Activated naive CD4-positive, alpha-beta T cell treated with anti-CD3 and anti-CD28 coated beads, Interleukin-2, amount 10 ng/mL, durations not matched to agents 7 days and 5 days (primary cell): ENCODE data around the gene SHISA9.

Source experiments
- CTCF ChIA-PET: fragments of 350-600 bp; sonication (Branson Sonifier 250); formaldehyde crosslinking; loops from one replicate; lab custom pipeline; 2021; ENCODE audit warnings: antibody characterized with exemption; lab: Charles Lee
- DNase-seq: peaks from one replicate; pipeline ENCODE4 v3.0.0-alpha.2; 2020
- H3K27ac Mint-ChIP-seq: one replicate; pipeline ENCODE4 v1.8.0; 2021; ENCODE audit warnings: mild to moderate bottlenecking, moderate library complexity, mixed read lengths
- H3K27me3 Mint-ChIP-seq: one replicate; pipeline ENCODE4 v1.8.0; 2021; ENCODE audit warnings: mild to moderate bottlenecking, mixed read lengths
- H3K36me3 Mint-ChIP-seq: one replicate; pipeline ENCODE4 v1.8.0; 2021; ENCODE audit warnings: mixed read lengths
- H3K4me1 Mint-ChIP-seq: one replicate; pipeline ENCODE4 v1.8.0; 2021; ENCODE audit warnings: mixed read lengths
- H3K4me3 Mint-ChIP-seq: one replicate; pipeline ENCODE4 v1.8.0; 2021; ENCODE audit warnings: mild to moderate bottlenecking, moderate library complexity, mixed read lengths
- H3K9me3 Mint-ChIP-seq: one replicate; pipeline ENCODE4 v1.8.0; 2021; ENCODE audit warnings: mixed read lengths

SHISA9 gene

GRCh38 chr16:13158427-13158826, 257.0 kb downstream of the SHISA9 start:
- Mint-ChIP-seq H3K4me1 (no peaks in the 10 kb centered on the region), H3K4me3 (no peak overlapping the region), H3K36me3 (no peaks in the 10 kb centered on the region), H3K27ac (no peak overlapping the region), H3K9me3 (peaks cover 2% of the 10 kb centered on the region), H3K27me3 (no peaks in the 10 kb centered on the region)
- CTCF ChIA-PET, result no interaction called here
- no peak for DNase-seq

- Mint-ChIP-seq H3K36me3 (no peaks in the 10 kb centered on the region), H3K4me1 (no peaks in the 10 kb centered on the region), H3K4me3 (no peak overlapping the region), H3K27me3 (no peaks in the 10 kb centered on the region), H3K27ac (no peak overlapping the region), H3K9me3 (peaks cover 19% of the 10 kb centered on the region)
- DNase-seq, result no peak
- CTCF ChIA-PET, result no interaction called here
These were observed 263.6 kb downstream of the SHISA9 start for GRCh38 chr16:13165024-13165423.

GRCh38 chr16:13168091-13168572, 266.7 kb downstream of the SHISA9 start:
- Mint-ChIP-seq H3K27me3 (no peaks in the 10 kb centered on the region), H3K36me3 (no peaks in the 10 kb centered on the region), H3K27ac (no peak overlapping the region), H3K4me1 (no peaks in the 10 kb centered on the region), H3K4me3 (no peak overlapping the region), H3K9me3 (peaks cover 20% of the 10 kb centered on the region)
- CTCF ChIA-PET, result no interaction called here
- DNase-seq, result no peak

GRCh38 chr16:13171313-13171712, 269.9 kb downstream of the SHISA9 start:
- no peak overlapping the region for H3K27ac Mint-ChIP-seq
- H3K36me3 Mint-ChIP-seq, result no peaks in the 10 kb centered on the region
- no peak for DNase-seq
- CTCF ChIA-PET, result no interaction called here
- no peaks in the 10 kb centered on the region for H3K27me3 Mint-ChIP-seq
- H3K4me3 Mint-ChIP-seq, result no peak overlapping the region
- H3K9me3 Mint-ChIP-seq, result peaks cover 17% of the 10 kb centered on the region
- H3K4me1 Mint-ChIP-seq, result no peaks in the 10 kb centered on the region

- no peaks in the 10 kb centered on the region for H3K36me3 Mint-ChIP-seq
- H3K4me3 Mint-ChIP-seq, result no peak overlapping the region
- no peaks in the 10 kb centered on the region for H3K4me1 Mint-ChIP-seq
- peaks cover 4% of the 10 kb centered on the region for H3K9me3 Mint-ChIP-seq
- CTCF ChIA-PET, result no interaction called here
- no peak for DNase-seq
- no peaks in the 10 kb centered on the region for H3K27me3 Mint-ChIP-seq
- no peak overlapping the region for H3K27ac Mint-ChIP-seq
These were observed 275.3 kb downstream of the SHISA9 start for GRCh38 chr16:13176711-13177110.

GRCh38 chr16:13178318-13178717, 276.9 kb downstream of the SHISA9 start:
- DNase-seq, result no peak
- no peaks in the 10 kb centered on the region for H3K4me1 Mint-ChIP-seq
- no peaks in the 10 kb centered on the region for H3K36me3 Mint-ChIP-seq
- CTCF ChIA-PET, result interaction anchor here (0.7 kb wide), 1 partner anchor 1287 kb away, joined by 3 read pairs; no protein-coding TSS in a partner anchor
- H3K27me3 Mint-ChIP-seq, result no peaks in the 10 kb centered on the region
- no peak overlapping the region for H3K27ac Mint-ChIP-seq
- H3K4me3 Mint-ChIP-seq, result no peak overlapping the region
- H3K9me3 Mint-ChIP-seq, result peaks cover 3% of the 10 kb centered on the region

GRCh38 chr16:13181432-13181831, 280.0 kb downstream of the SHISA9 start:
- H3K4me3 Mint-ChIP-seq, result no peak overlapping the region
- H3K36me3 Mint-ChIP-seq, result no peaks in the 10 kb centered on the region
- H3K9me3 Mint-ChIP-seq, result no peaks in the 10 kb centered on the region
- H3K27ac Mint-ChIP-seq, result no peak overlapping the region
- no peaks in the 10 kb centered on the region for H3K4me1 Mint-ChIP-seq
- no peak for DNase-seq
- CTCF ChIA-PET, result no interaction called here
- H3K27me3 Mint-ChIP-seq, result no peaks in the 10 kb centered on the region

GRCh38 chr16:13186813-13187212, 285.4 kb downstream of the SHISA9 start:
- peaks cover 2% of the 10 kb centered on the region for H3K9me3 Mint-ChIP-seq
- H3K36me3 Mint-ChIP-seq, result no peaks in the 10 kb centered on the region
- H3K27ac Mint-ChIP-seq, result no peak overlapping the region
- DNase-seq, result no peak
- H3K27me3 Mint-ChIP-seq, result no peaks in the 10 kb centered on the region
- no peak overlapping the region for H3K4me3 Mint-ChIP-seq
- CTCF ChIA-PET, result no interaction called here
- no peaks in the 10 kb centered on the region for H3K4me1 Mint-ChIP-seq

GRCh38 chr16:13189250-13189649, 287.9 kb downstream of the SHISA9 start:
- no peak for DNase-seq
- CTCF ChIA-PET, result no interaction called here
- Mint-ChIP-seq H3K27me3 (no peaks in the 10 kb centered on the region), H3K4me1 (no peaks in the 10 kb centered on the region), H3K36me3 (no peaks in the 10 kb centered on the region), H3K9me3 (peaks cover 4% of the 10 kb centered on the region), H3K4me3 (no peak overlapping the region), H3K27ac (no peak overlapping the region)

- H3K36me3 Mint-ChIP-seq, result no peaks in the 10 kb centered on the region
- DNase-seq, result no peak
- no peak overlapping the region for H3K4me3 Mint-ChIP-seq
- H3K4me1 Mint-ChIP-seq, result no peaks in the 10 kb centered on the region
- peaks cover 5% of the 10 kb centered on the region for H3K9me3 Mint-ChIP-seq
- CTCF ChIA-PET, result interaction anchor here (0.9 kb wide), 1 partner anchor 30 kb away, joined by 3 read pairs; no protein-coding TSS in a partner anchor
- no peak overlapping the region for H3K27ac Mint-ChIP-seq
- H3K27me3 Mint-ChIP-seq, result no peaks in the 10 kb centered on the region
These were observed 292.3 kb downstream of the SHISA9 start for GRCh38 chr16:13193721-13194120.

- H3K4me3 Mint-ChIP-seq, result no peak overlapping the region
- H3K27ac Mint-ChIP-seq, result no peak overlapping the region
- no peaks in the 10 kb centered on the region for H3K4me1 Mint-ChIP-seq
- H3K9me3 Mint-ChIP-seq, result peaks cover 5% of the 10 kb centered on the region
- DNase-seq, result no peak
- CTCF ChIA-PET, result no interaction called here
- no peaks in the 10 kb centered on the region for H3K27me3 Mint-ChIP-seq
- H3K36me3 Mint-ChIP-seq, result no peaks in the 10 kb centered on the region
These were observed 293.4 kb downstream of the SHISA9 start for GRCh38 chr16:13194766-13195165.

GRCh38 chr16:13203725-13204124, 302.3 kb downstream of the SHISA9 start:
- H3K36me3 Mint-ChIP-seq, result no peaks in the 10 kb centered on the region
- no peaks in the 10 kb centered on the region for H3K4me1 Mint-ChIP-seq
- no peaks in the 10 kb centered on the region for H3K9me3 Mint-ChIP-seq
- H3K4me3 Mint-ChIP-seq, result no peak overlapping the region
- no peaks in the 10 kb centered on the region for H3K27me3 Mint-ChIP-seq
- no peak overlapping the region for H3K27ac Mint-ChIP-seq
- CTCF ChIA-PET, result no interaction called here
- no peak for DNase-seq

GRCh38 chr16:13205352-13205751, 304.0 kb downstream of the SHISA9 start:
- Mint-ChIP-seq H3K27ac (no peak overlapping the region), H3K4me3 (no peak overlapping the region), H3K27me3 (no peaks in the 10 kb centered on the region), H3K4me1 (no peaks in the 10 kb centered on the region), H3K9me3 (no peaks in the 10 kb centered on the region), H3K36me3 (no peaks in the 10 kb centered on the region)
- no peak for DNase-seq
- CTCF ChIA-PET, result no interaction called here

GRCh38 chr16:13206606-13207005, 305.2 kb downstream of the SHISA9 start:
- no peak for DNase-seq
- Mint-ChIP-seq H3K27ac (no peak overlapping the region), H3K36me3 (no peaks in the 10 kb centered on the region), H3K27me3 (no peaks in the 10 kb centered on the region), H3K9me3 (no peaks in the 10 kb centered on the region), H3K4me1 (no peaks in the 10 kb centered on the region), H3K4me3 (no peak overlapping the region)
- CTCF ChIA-PET, result no interaction called here

GRCh38 chr16:13207151-13207550, 305.8 kb downstream of the SHISA9 start:
- Mint-ChIP-seq H3K9me3 (no peaks in the 10 kb centered on the region), H3K4me3 (no peak overlapping the region), H3K27me3 (no peaks in the 10 kb centered on the region), H3K27ac (no peak overlapping the region), H3K4me1 (no peaks in the 10 kb centered on the region), H3K36me3 (no peaks in the 10 kb centered on the region)
- DNase-seq, result no peak
- CTCF ChIA-PET, result no interaction called here

- no peak for DNase-seq
- no peaks in the 10 kb centered on the region for H3K4me1 Mint-ChIP-seq
- H3K27me3 Mint-ChIP-seq, result no peaks in the 10 kb centered on the region
- CTCF ChIA-PET, result interaction anchor here (0.6 kb wide), 1 partner anchor 30 kb away, joined by 3 read pairs; no protein-coding TSS in a partner anchor
- H3K27ac Mint-ChIP-seq, result no peak overlapping the region
- H3K4me3 Mint-ChIP-seq, result no peak overlapping the region
- no peaks in the 10 kb centered on the region for H3K36me3 Mint-ChIP-seq
- H3K9me3 Mint-ChIP-seq, result peaks cover 15% of the 10 kb centered on the region
These were observed 322.3 kb downstream of the SHISA9 start for GRCh38 chr16:13223666-13224065.
